Tongue (tissue), 2 donors: ENCODE measurements around the gene ZNF664. TPM values are rescaled to one million over a fixed set of nuclear protein-coding genes. Genes with fewer than 3 reads are reported as not detected.

Experiments used
- DNase-seq: peaks from one replicate; pipeline ENCODE4 v3.0.0-alpha.2; 2015
- total RNA-seq: library from RNA; depleted of rRNA; stranded (reverse); fragments of >200 nt; gene quantifications from one replicate; pipeline ENCODE4 v1.2.3, GENCODE V29; 2014

Gene ZNF664
- total RNA-seq: 55.4 TPM

- peak; percentile 97 for DNase-seq
Observed at GRCh38 chr12:123972457-123973401, at the start of gene ZNF664, which contains the start of gene CCDC92. ZNF664 (plus strand) TSS chr12:123973215; CDS start chr12:124012145, 38,930 bp downstream. CCDC92 (minus strand) TSS chr12:123972831; CDS start chr12:123944305, 28,526 bp downstream.

GRCh38 chr12:123923927-123924326 lies 49.1 kb upstream of the ZNF664 start:
- DNase-seq: no peak

GRCh38 chr12:123924539-123924938 lies 48.5 kb upstream of the ZNF664 start:
- no peak for DNase-seq

- no peak for DNase-seq
Observed at GRCh38 chr12:123928274-123928865, 44.6 kb upstream of the ZNF664 start.

- DNase-seq: no peak
Observed at GRCh38 chr12:123928897-123929296, 44.1 kb upstream of the ZNF664 start.

GRCh38 chr12:123929946-123930583 lies 43.0 kb upstream of the ZNF664 start:
- peak; percentile 80 for DNase-seq

GRCh38 chr12:123931686-123932321 lies 41.2 kb upstream of the ZNF664 start:
- DNase-seq: no peak

GRCh38 chr12:123933214-123933613 lies 39.8 kb upstream of the ZNF664 start:
- DNase-seq: no peak

GRCh38 chr12:123934016-123934620 lies 38.9 kb upstream of the ZNF664 start:
- DNase-seq: no peak

GRCh38 chr12:123934829-123935228 lies 38.2 kb upstream of the ZNF664 start:
- DNase-seq: no peak

GRCh38 chr12:123935956-123936355 lies 37.1 kb upstream of the ZNF664 start:
- DNase-seq: no peak

GRCh38 chr12:123936471-123936870 lies 36.5 kb upstream of the ZNF664 start:
- DNase-seq: no peak

- no peak for DNase-seq
Observed at GRCh38 chr12:123936956-123937706, 35.9 kb upstream of the ZNF664 start.

GRCh38 chr12:123937707-123938591 lies 35.1 kb upstream of the ZNF664 start:
- DNase-seq: no peak

GRCh38 chr12:123938679-123939480 lies 34.1 kb upstream of the ZNF664 start:
- DNase-seq: no peak

- DNase-seq: no peak
Observed at GRCh38 chr12:123939716-123940626, 33.0 kb upstream of the ZNF664 start.

GRCh38 chr12:123940627-123940966 lies 32.4 kb upstream of the ZNF664 start:
- DNase-seq: no peak

GRCh38 chr12:123941000-123941399 lies 32.0 kb upstream of the ZNF664 start:
- no peak for DNase-seq
